GM19099 (cell line): Measurements from ENCODE around the gene ITPR2.

Source experiments
- POLR2A ChIP-seq: IDR thresholded peaks from 3 replicates; pipeline ENCODE4 v1.6.1; 2011; ENCODE audit warnings: low read depth; ENCODE audit not compliant: insufficient read length; ENCODE audit errors: extremely low read depth

Gene ITPR2

GRCh38 chr12:26723379-26724308 lies 109.3 kb downstream of the ITPR2 start:
- no peak for TF ChIP-seq POLR2A

DNA sequence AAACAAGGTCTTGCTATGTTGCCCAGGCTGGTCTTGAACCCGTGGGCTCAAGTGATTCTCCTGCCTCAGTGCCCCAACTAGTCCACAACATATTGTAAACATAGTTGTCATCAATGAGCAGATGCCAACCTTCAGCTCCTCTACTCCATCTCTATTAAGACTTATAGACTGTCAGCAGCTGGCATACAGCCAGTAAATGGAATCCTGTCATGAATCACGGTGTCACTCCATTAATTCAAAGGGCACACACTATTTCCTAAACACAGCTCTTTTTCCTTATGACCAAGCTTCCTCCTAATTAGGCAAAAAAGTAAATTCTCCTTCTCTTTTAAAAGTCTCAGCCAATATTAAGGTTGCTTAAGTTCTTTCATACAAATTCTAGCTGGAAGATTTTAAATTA lies 111.2 kb downstream of the ITPR2 start:
- no peak for TF ChIP-seq POLR2A

DNA sequence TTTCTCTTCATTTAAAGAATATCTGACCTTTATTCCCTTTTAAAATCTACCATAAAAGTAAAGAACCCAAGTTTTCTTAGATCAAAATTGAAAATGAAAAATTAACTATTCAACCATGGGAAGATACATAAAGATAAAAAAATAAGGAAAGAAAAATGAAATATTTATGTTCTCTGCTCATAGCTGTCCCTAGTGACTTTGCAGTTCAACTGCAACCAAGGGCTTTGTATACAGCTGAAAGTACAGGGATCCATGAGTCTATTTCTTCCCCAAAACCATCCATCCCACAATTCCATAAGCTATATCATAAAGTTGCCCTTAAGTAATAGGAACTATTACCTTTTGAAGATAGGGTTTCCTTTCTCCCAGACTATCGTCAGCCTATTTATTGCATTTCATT lies 113.1 kb downstream of the ITPR2 start:
- no peak for TF ChIP-seq POLR2A

DNA sequence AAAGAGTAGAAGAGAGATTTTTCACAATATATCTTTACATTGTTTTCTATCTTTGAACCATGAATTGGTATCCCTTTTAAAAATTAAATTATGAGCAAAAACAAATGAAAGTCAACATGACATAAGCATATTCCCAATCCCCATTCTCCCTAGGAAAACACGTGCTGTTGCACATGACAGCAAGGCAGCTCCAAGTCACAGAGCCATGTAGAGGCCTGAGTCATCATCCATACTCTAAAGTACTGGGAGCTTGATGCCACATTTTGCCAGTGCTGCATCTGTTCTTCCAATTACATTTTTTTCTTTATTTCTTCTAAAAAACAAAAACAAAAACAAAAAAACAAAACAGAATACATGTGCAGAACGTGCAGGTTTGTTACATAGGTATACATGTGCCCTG lies 115.2 kb downstream of the ITPR2 start:
- TF ChIP-seq POLR2A, result no peak

DNA sequence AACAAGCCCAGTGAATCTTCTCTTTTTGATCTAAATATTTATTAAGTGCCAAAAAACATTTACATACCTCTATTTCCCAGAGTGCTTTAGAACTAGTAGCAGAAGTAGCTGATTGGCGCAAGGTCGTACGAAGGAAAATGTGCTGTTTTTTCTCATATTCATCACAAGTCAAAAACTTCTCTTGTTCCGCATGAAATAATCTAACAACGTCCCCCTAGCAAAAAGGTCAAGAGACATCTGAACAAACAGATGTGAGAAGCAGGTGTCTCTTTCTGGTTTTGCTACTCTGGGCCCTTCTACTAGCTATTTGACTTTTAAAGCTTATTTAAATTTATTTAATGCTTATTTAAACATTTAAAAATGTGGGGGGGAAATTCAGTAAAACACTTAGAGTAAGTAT lies 117.8 kb downstream of the ITPR2 start:
- TF ChIP-seq POLR2A, result no peak

DNA sequence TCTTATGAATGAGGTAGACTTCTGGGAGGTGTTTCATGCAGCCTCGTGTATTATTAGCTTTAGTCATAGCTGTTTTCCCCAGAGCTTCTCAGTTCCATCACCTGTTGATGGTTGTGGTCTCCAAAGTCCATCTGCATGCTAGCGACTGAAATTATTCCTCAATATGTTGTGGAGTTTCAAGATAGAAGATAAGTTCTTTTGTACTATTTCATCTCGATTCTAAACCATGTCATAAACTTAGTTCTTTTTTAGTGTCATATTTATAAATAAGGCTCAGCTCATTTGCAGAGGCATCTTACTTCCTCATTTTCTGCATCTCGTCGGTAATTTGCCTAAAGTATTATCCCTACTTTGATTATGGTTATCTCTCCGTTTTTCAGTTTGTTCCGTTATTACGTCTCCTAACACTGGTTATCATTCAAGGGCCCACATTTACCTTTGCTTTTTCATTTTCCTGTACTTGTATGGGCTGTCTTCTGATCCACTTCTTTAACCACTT lies 119.1 kb downstream of the ITPR2 start:
- TF ChIP-seq POLR2A, result no peak

DNA sequence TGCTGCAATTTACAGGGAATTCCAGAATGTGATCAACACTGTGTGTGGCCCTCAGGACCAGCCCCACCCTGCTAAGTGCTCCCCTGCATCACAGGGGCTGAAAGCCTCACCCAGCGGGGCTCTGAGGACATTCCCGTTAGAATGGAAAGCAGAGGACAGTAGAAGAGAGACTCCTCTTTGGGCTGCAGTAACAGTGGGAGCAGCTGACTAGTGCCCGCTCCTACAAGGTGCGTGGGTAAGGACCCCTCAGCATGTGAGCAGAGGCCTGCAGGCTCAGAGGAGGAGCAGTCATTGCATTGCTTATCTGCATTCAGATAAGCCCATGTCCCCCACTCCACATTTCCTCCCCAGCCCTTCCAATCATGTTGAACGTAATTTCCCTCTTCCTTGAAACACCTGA lies 120.1 kb downstream of the ITPR2 start:
- TF ChIP-seq POLR2A, result no peak

DNA sequence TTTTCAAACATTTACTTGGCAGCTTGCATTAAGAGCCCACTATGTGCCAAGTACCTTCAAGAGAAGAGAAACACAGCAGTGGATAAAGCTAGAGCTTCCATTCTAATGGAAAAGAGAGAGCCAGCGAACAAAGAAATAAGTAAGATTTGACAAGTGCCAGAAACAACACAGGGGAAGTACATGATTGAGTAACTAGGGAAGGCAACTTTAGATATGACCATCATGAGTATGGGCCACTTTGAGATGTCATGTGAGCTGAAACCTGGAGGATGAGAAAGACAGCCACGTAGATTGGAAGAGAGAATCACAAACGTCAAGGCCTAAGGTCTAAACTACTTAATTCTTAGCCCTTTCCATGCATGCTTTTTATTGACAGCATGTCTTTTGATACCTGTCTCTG lies 121.4 kb downstream of the ITPR2 start:
- no peak for TF ChIP-seq POLR2A

GRCh38 chr12:26711072-26711471 lies 121.9 kb downstream of the ITPR2 start:
- no peak for TF ChIP-seq POLR2A

GRCh38 chr12:26705851-26706250 lies 127.1 kb downstream of the ITPR2 start:
- TF ChIP-seq POLR2A, result no peak

DNA sequence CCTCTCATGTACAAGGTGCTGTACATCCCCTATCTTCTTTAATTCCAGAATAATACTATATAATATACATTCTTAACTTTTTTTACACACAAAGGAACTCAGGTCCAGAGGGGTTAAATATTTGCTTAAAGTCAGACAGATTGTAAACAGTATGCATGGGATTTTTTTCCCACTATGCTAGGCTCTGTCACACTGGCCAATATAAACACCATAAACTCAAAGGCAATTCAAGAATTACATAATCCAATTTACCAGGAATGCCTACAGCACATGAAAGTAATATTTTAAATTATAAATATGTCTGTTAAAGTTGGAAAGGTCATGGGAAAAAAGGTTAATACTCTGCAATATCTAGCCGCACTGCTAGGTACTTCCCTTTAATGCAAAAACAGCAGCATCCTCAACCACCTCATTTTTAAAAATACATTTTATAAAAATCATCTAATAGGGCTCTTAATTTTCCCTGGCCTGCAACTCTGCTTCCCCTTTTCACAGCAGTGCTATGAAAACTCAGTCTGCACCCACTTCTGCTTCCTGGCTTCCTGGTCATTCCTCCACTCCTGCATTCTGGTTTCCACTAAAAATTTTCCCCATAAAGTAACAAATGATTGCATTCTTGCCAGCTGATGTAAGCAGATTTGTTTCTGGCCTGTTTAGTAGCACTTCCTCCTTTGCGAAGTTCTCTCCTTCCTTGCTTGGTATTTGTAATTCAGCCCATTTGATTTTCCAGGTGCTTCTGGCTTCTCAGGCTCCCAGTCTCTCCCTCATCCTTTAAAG lies 128.1 kb downstream of the ITPR2 start:
- no peak for TF ChIP-seq POLR2A

DNA sequence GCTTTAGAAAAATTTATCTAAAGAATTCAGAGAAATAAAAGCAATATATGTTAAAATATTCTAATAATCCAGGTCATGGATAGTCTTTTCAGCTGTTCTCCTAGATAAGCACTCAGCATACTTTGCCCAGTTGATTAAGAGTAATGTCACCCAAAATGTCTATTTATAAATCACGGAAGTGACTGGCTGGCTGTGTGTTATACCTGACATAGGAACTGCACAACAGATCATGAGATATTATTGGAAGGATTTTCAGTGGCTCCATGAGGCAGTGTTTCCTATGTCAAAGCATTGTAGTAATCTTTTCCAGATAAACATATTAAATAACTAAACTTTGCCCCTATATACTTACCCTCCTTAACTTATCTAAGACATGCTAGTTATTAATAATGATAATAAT lies 128.8 kb downstream of the ITPR2 start:
- TF ChIP-seq POLR2A, result no peak

DNA sequence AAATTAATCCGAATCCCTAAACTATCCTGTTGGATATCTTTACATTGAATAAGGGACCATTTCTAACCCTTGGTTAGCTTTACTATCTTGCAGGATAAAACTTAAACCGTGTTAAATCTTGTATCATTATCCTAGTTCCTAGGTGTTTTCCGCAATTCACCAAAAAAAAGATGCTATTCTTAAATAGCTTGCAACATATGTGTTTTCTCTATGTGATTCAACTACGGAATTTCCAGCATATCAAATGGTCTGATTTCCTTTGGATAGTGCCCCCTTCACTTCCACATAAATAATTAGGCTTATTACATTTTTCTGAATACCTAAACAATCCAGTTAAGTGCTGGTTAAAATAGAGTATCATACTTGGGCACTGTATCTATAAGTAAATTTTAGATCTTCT lies 130.3 kb downstream of the ITPR2 start:
- TF ChIP-seq POLR2A, result no peak

GRCh38 chr12:26701604-26702215 lies 131.3 kb downstream of the ITPR2 start:
- TF ChIP-seq POLR2A, result no peak

DNA sequence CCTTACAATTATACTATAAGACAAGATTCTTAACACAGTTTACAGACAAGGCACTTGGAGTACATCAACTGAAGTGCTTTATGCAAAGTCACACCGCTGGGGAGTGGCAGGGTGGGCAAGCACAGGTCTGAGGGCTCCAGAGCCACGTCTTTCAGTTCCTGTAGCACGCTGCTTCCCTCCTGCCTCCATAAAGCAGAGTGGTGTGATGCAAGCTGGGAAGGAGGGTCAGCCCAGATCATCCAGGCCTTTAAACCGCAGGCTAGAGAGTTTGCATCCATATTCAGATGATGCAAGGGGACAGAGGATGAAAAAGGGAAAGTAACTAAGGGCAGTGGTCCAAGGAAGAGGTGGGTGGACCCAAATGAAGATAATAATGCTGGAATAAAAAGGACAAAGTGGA lies 132.6 kb downstream of the ITPR2 start:
- no peak for TF ChIP-seq POLR2A
